PC-9 (cell line): ENCODE results near the gene SEMA4A. TPM values are rescaled to one million over a fixed set of nuclear protein-coding genes. Genes with fewer than 3 reads are reported as not detected.

Source experiments
- BruUV-seq: library from RNA; stranded (reverse); fragments of 400-500 nt; replicated peaks from 2 replicates; lab custom pipeline; 2021; lab: Mats Ljungman, UMichigan
- CTCF ChIA-PET: fragments of 300-600 bp; sonication (Branson Sonifier 250); formaldehyde crosslinking; loops from one replicate; lab custom pipeline; 2022; ENCODE audit warnings: antibody characterized with exemption; lab: Charles Lee
- POLR2A ChIA-PET: fragments of 300-600 bp; sonication (Branson Sonifier 250); formaldehyde crosslinking; loops from one replicate; lab custom pipeline; 2022; ENCODE audit warnings: antibody characterized with exemption; ENCODE audit not compliant: unreplicated experiment; lab: Charles Lee
- DNase-seq, 2 experiments: peaks; one replicate each; pipeline versions ENCODE4 v3.0.0 to v3.0.0-alpha.2; 2015 to 2022; ENCODE audit warnings: mixed read lengths in 1 of 2
- H2AFZ ChIP-seq: fragments of 200-600 bp; sonication (generic); 2 replicates; pipeline ENCODE4 v1.8.1; 2017; ENCODE audit warnings: antibody characterized with exemption
- H3F3A ChIP-seq: fragments of 200-600 bp; sonication (generic); 2 replicates; pipeline ENCODE4 v1.8.1; 2017; ENCODE audit warnings: antibody characterized with exemption, mild to moderate bottlenecking, low read depth; ENCODE audit not compliant: insufficient read depth
- H3K27ac ChIP-seq: fragments of 200-600 bp; sonication (generic); 2 replicates; pipeline ENCODE4 v1.6.1; 2016; ENCODE audit warnings: mixed run types
- H3K27me3 ChIP-seq: fragments of 200-600 bp; sonication (generic); 2 replicates; pipeline ENCODE4 v1.6.1; 2016; ENCODE audit warnings: low read depth, mixed run types; ENCODE audit not compliant: insufficient read depth
- H3K36me3 ChIP-seq: fragments of 200-600 bp; sonication (generic); 2 replicates; pipeline ENCODE4 v1.6.1; 2016; ENCODE audit warnings: low read depth, mixed run types
- H3K4me1 ChIP-seq: fragments of 200-600 bp; sonication (generic); replicated peaks from 2 replicates; pipeline ENCODE4 v1.6.1; 2016; ENCODE audit warnings: mixed run types; ENCODE audit not compliant: insufficient read depth
- H3K4me2 ChIP-seq: fragments of 200-600 bp; sonication (generic); 2 replicates; pipeline ENCODE4 v1.6.1; 2017; ENCODE audit warnings: mixed run types
- H3K4me3 ChIP-seq: fragments of 200-600 bp; sonication (generic); 2 replicates; pipeline ENCODE4 v1.6.1; 2016; ENCODE audit warnings: mixed run types
- H3K79me2 ChIP-seq: fragments of 200-600 bp; sonication (generic); 2 replicates; pipeline ENCODE4 v1.6.1; 2017; ENCODE audit warnings: low read depth, mixed run types
- H3K9me2 ChIP-seq: fragments of 200-600 bp; sonication (generic); 2 replicates; pipeline ENCODE4 v1.8.1; 2017; ENCODE audit warnings: mild to moderate bottlenecking; ENCODE audit not compliant: insufficient read depth
- H3K9me3 ChIP-seq: fragments of 200-600 bp; sonication (generic); 2 replicates; pipeline ENCODE4 v1.8.1; 2016; ENCODE audit warnings: low read depth; ENCODE audit not compliant: insufficient read depth
- H4K20me1 ChIP-seq: fragments of 200-600 bp; sonication (generic); 2 replicates; pipeline ENCODE4 v1.8.1; 2017; ENCODE audit not compliant: insufficient read depth
- CTCF ChIP-seq: fragments of 200-600 bp; sonication (generic); conservative IDR thresholded peaks from 2 replicates; pipeline ENCODE4 v1.6.1; 2017; ENCODE audit warnings: mixed run types, antibody characterized with exemption, mild to moderate bottlenecking, moderate library complexity
- EZH2 ChIP-seq: fragments of 200-600 bp; sonication (generic); IDR thresholded peaks from 2 replicates; pipeline ENCODE4 v1.8.0; 2017; ENCODE audit warnings: antibody characterized with exemption, low read depth
- intact Hi-C: fragments of 100-400 bp; cut with micrococcal nuclease; formaldehyde crosslinking; loops from one replicate; pipeline ENCODE4 v1.10.0; 2022; ENCODE audit not compliant: unreplicated experiment
- total RNA-seq: library from RNA; stranded (reverse); gene quantifications from 2 replicates; pipeline ENCODE4 v1.2.3, GENCODE V29; 2021

Gene SEMA4A
- total RNA-seq, 1 experiment from 2014 or later = 16.2 TPM

GRCh38 chr1:156104861-156105832, 48.2 kb upstream of the SEMA4A start:
- H3K4me1 ChIP-seq = peaks cover 92% of the 10 kb centered on the region
- DNase-seq = no peak
- H3K4me3 ChIP-seq = peak overlapping the region; percentile 63; the same call in 1 of the 2 replicates
- no peak overlapping the region for H2AFZ ChIP-seq
- peak overlapping the region; percentile 93 for H3K27ac ChIP-seq
- no peaks in the 10 kb centered on the region for H3K79me2 ChIP-seq
- H3K9me3 ChIP-seq = no peaks in the 10 kb centered on the region
- ChIA-PET POLR2A (interaction anchor here (0.7 to 2.8 kb wide), 3 partner anchors 18 to 144 kb away, joined by 5 to 18 read pairs (median 11); no protein-coding TSS in a partner anchor), CTCF (interaction anchor here (0.6 to 1.0 kb wide), 3 partner anchors 24 to 264 kb away, joined by 3 read pairs; no protein-coding TSS in a partner anchor)
- no peaks in the 10 kb centered on the region for H3K9me2 ChIP-seq
- TF ChIP-seq EZH2 (no peak), CTCF (no peak)
- BruUV-seq = no TSS peak
- H3F3A ChIP-seq = peaks cover 46% of the 10 kb centered on the region
- H3K36me3 ChIP-seq = no peaks in the 10 kb centered on the region
- H3K4me2 ChIP-seq = peak overlapping the region; percentile 99
- H4K20me1 ChIP-seq = no peaks in the 10 kb centered on the region
- no peaks in the 10 kb centered on the region for H3K27me3 ChIP-seq
- intact Hi-C loops = no loop called here

- BruUV-seq = TSS peak; percentile 45
- no peak overlapping the region for H2AFZ ChIP-seq
- H3K4me1 ChIP-seq = peaks cover 88% of the 10 kb centered on the region
- no peaks in the 10 kb centered on the region for H3K27me3 ChIP-seq
- POLR2A ChIA-PET = interaction anchor here (0.5 to 1.8 kb wide), 6 partner anchors 12 to 227 kb away, joined by 3 to 7 read pairs (median 5); partner anchors contain the start of gene RAB25
- TF ChIP-seq EZH2 (no peak), CTCF (no peak)
- H4K20me1 ChIP-seq = no peaks in the 10 kb centered on the region
- H3K4me2 ChIP-seq = peak overlapping the region; percentile 99
- H3K27ac ChIP-seq = peak overlapping the region; percentile 93
- no peaks in the 10 kb centered on the region for H3K9me2 ChIP-seq
- intact Hi-C loops = loop anchor here (1.0 kb wide), 1 partner anchor 7 kb away; the partner anchor contains the start of gene LMNA
- no peaks in the 10 kb centered on the region for H3K36me3 ChIP-seq
- no peak for DNase-seq
- H3F3A ChIP-seq = peaks cover 38% of the 10 kb centered on the region
- H3K9me3 ChIP-seq = no peaks in the 10 kb centered on the region
- CTCF ChIA-PET = interaction anchor here (1.2 kb wide), 1 partner anchor 15 kb away, joined by 10 read pairs; no protein-coding TSS in a partner anchor
- H3K4me3 ChIP-seq = peak overlapping the region; percentile 63; the same call in 1 of the 2 replicates
- H3K79me2 ChIP-seq = no peaks in the 10 kb centered on the region
These were observed 46.5 kb upstream of the SEMA4A start for GRCh38 chr1:156106624-156107488.

- no peaks in the 10 kb centered on the region for H3K27me3 ChIP-seq
- peak overlapping the region; percentile 7; the same call in 1 of the 2 replicates for H3K4me2 ChIP-seq
- BruUV-seq = no TSS peak
- no peaks in the 10 kb centered on the region for H3K9me3 ChIP-seq
- no peaks in the 10 kb centered on the region for H3K9me2 ChIP-seq
- intact Hi-C loops = no loop called here
- H3K4me1 ChIP-seq = peaks cover 90% of the 10 kb centered on the region
- TF ChIP-seq EZH2 = no peak
- no peak for TF ChIP-seq CTCF
- no peaks in the 10 kb centered on the region for H3K79me2 ChIP-seq
- peaks cover 34% of the 10 kb centered on the region for H3F3A ChIP-seq
- no peaks in the 10 kb centered on the region for H4K20me1 ChIP-seq
- H3K4me3 ChIP-seq = no peak overlapping the region
- no peak overlapping the region for H3K27ac ChIP-seq
- ChIA-PET CTCF (no interaction called here), POLR2A (no interaction called here)
- H2AFZ ChIP-seq = no peak overlapping the region
- H3K36me3 ChIP-seq = no peaks in the 10 kb centered on the region
- no peak for DNase-seq
These were observed 45.3 kb upstream of the SEMA4A start for GRCh38 chr1:156108057-156108456.
